ENCODE data around the gene PJA2. TPM values are rescaled to one million over a fixed set of nuclear protein-coding genes. Genes with fewer than 3 reads are reported as not detected.

Gene PJA2
- total and polyA plus RNA-seq, 2 donors (not counting 3 experiments of a cell fraction or from before 2014, with no cell fraction given): 24.4 to 64.9 TPM

- H2AFZ ChIP-seq (ENCODE audit: low read depth, low read length): no peak overlapping the region
- no peaks in the 10 kb centered on the region for H3K79me2 ChIP-seq (ENCODE audit: control insufficient read depth, insufficient read depth, low read length)
- H3K9ac ChIP-seq (replicated peaks; ENCODE audit: extremely low read depth, insufficient read depth, low read length): no peak overlapping the region
- no peak overlapping the region for H3K4me2 ChIP-seq (ENCODE audit: insufficient read depth, low read length)
- no peaks in the 10 kb centered on the region for H3K27me3 ChIP-seq (ENCODE audit: control insufficient read depth in 2 of 2, insufficient read depth in 2 of 2, low read length in 2 of 2)
- H3K36me3 ChIP-seq (ENCODE audit: control insufficient read depth in 2 of 2, extremely low read depth in 1 of 2, insufficient read depth in 2 of 2, low read length in 2 of 2): no peaks in the 10 kb centered on the region
- no peak overlapping the region for H3K27ac ChIP-seq (ENCODE audit: insufficient read depth, low read depth, low read length)
- dilution Hi-C loops (cut with MboI; ENCODE audit: extremely low pct_ligation_motif_present, low sequenced_read_pairs) (no loop called here), intact Hi-C loops (cut with micrococcal nuclease) (no loop called here)
- H3K4me3 ChIP-seq (replicated peaks in 1 of 3; ENCODE audit: insufficient read depth in 1 of 3, low read depth in 1 of 3, low read length in 3 of 3): no peak overlapping the region
- no peak for TF ChIP-seq JUN (IDR thresholded peaks at IDR 0.05; ENCODE audit: borderline replicate concordance, insufficient read depth, insufficient read length, low read depth)
- no peak for TF ChIP-seq GATA2 (IDR thresholded peaks at IDR 0.05; ENCODE audit: insufficient read depth, insufficient read length, low read depth, low read length)
- TF ChIP-seq POLR2A (IDR thresholded peaks at IDR 0.05; ENCODE audit: low read depth, low read length): no peak
- no peak for TF ChIP-seq EZH2 (IDR thresholded peaks at IDR 0.05; ENCODE audit: borderline replicate concordance, low read depth, low read length, severe bottlenecking)
- TF ChIP-seq, protein P1, sequence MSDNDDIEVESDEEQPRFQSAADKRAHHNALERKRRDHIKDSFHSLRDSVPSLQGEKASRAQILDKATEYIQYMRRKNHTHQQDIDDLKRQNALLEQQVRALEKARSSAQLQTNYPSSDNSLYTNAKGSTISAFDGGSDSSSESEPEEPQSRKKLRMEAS (IDR thresholded peaks at IDR 0.05; ENCODE audit: insufficient read depth, insufficient read length): no peak
- TF ChIP-seq POLR2AphosphoS5 (IDR thresholded peaks at IDR 0.05; ENCODE audit: insufficient read depth, low read depth, low read length): no peak
- TF ChIP-seq MYC (IDR thresholded peaks at IDR 0.05; ENCODE audit: low read depth, low read length): no peak
- no peak for TF ChIP-seq FOS (IDR thresholded peaks at IDR 0.05; ENCODE audit: borderline replicate concordance, insufficient read depth, low read length)
- no peak for TF ChIP-seq CTCF (IDR thresholded peaks at IDR 0.05; ENCODE audit: extremely low read depth in 1 of 2, insufficient read depth in 1 of 2, low read depth in 1 of 2, low read length in 2 of 2)
- FAIRE-seq: no peak
- no peaks in the 10 kb centered on the region for H4K20me1 ChIP-seq (replicated peaks; ENCODE audit: control insufficient read depth, extremely low read depth, insufficient read depth, low read length)
- DNase-seq (ENCODE audit: low read depth, low spot score): no peak
- no peaks in the 10 kb centered on the region for H3K9me3 ChIP-seq (replicated peaks; ENCODE audit: control insufficient read depth, insufficient read depth, low read length)
- BruUV-seq (replicated peaks): no TSS peak
- POLR2A ChIA-PET: no interaction called here
- H3K9me1 ChIP-seq (replicated peaks; ENCODE audit: control insufficient read depth, extremely low read depth, insufficient read depth, low read length): no peaks in the 10 kb centered on the region
- CTCF ChIA-PET: no interaction called here
- no peaks in the 10 kb centered on the region for H3K4me1 ChIP-seq (ENCODE audit: control insufficient read depth, extremely low read depth, insufficient read depth, low read length)
These were observed 101.8 kb downstream of the PJA2 start for GRCh38 chr5:109307951-109308350.

All from endothelial cell of umbilical vein (primary cell).